Ascending aorta (tissue), 2 donors: ENCODE data around the gene CLN6. TPM values are rescaled to one million over a fixed set of nuclear protein-coding genes. Genes with fewer than 3 reads are reported as not detected.

Source experiments
- DNase-seq, 2 donors: peaks; one replicate each; pipeline ENCODE4 v3.0.0-alpha.2; 2019; ENCODE audit warnings: low spot score in 2 of 2
- H3K27ac ChIP-seq, 2 donors: fragments of 200-600 bp; sonication (generic); one replicate each; pipeline ENCODE4 v1.5.1; 2016 to 2017; ENCODE audit warnings: mild to moderate bottlenecking in 1 of 2
- H3K27me3 ChIP-seq: fragments of 200-600 bp; sonication (generic); one replicate; pipeline ENCODE4 v1.5.1; 2017
- H3K36me3 ChIP-seq, 2 donors: fragments of 200-600 bp; sonication (generic); one replicate each; pipeline ENCODE4 v1.5.1; 2016
- H3K4me1 ChIP-seq, 2 donors: fragments of 200-600 bp; sonication (generic); one replicate each; pipeline ENCODE4 v1.5.1; 2016 to 2017; ENCODE audit warnings: mild to moderate bottlenecking in 1 of 2
- H3K4me3 ChIP-seq, 2 donors: fragments of 200-600 bp; sonication (generic); one replicate each; pipeline ENCODE4 v1.5.1; 2016 to 2017; ENCODE audit warnings: mild to moderate bottlenecking in 1 of 2
- H3K9me3 ChIP-seq, 2 donors: fragments of 200-600 bp; sonication (generic); one replicate each; pipeline ENCODE4 v1.5.1; 2016
- intact Hi-C: fragments of 100-400 bp; cut with DNase I; formaldehyde crosslinking; loops from one replicate; pipeline ENCODE4 v1.15.1; 2023
- total RNA-seq: library from RNA; depleted of rRNA; stranded (reverse); fragments of >200 nt; gene quantifications from one replicate; pipeline ENCODE4 v1.1.0, GENCODE V29; 2016
- TF ChIP-seq, protein P1 (sequence below), 3 experiments: fragments of 200-600 bp in 2 of 3; fragments of 450-650 bp in 1 of 3; sonication (generic) in 2 of 3; IDR thresholded peaks; one replicate each; pipeline ENCODE4 v1.5.1; 2016 to 2019; ENCODE audit warnings: antibody characterized with exemption in 3 of 3, mild to moderate bottlenecking in 1 of 3, moderate library complexity in 1 of 3

The CLN6 gene
- total RNA-seq, result 6.4 TPM

DNA sequence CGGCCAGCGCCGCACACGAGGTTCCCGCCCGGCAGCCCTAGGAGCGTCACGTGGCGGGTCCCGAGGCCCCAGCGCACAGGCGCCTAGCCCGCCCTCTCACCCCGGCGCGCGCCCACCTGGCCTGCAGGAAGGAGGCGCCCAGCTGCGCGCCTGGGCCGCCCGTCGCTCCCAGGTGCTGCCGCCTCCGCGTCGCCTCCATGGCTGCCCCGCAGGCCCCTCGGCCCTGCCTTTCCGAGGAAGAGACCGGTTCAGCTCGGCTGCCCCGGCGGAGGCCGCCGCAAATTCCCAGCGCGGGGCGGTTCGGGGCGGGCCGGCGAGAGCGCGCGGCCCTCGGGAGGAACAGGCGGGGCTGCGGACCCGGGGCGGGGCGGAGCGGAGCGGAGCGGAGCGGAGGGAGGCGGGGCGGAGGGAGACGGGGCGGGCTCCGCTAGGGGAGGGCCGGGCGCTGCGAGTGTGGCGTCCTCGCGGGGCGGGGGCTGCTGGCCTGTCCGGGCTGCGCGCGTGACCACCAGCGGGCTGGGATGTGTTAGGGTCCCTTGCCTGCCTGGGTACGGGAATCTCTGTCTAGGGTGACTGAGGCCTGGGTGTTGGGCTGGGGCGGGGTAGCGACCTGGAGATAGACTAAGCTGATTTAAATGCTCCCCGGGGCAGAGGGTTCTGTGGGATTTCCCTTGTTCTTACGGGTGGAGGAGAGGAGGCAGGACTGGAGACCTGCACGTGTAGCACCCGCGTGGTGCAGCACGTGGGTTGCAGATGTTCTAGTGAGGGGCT, at the start of gene CLN6:
Gene CLN6 (minus strand): TSS at position 343 of the 771 bp plus-strand sequence. CDS start 144 bp downstream, at position 199.
- Histone ChIP-seq H3K4me1 (peaks cover 0 to 13% of the 10 kb centered on the region in 2 donors), H3K36me3 (no peaks in the 10 kb centered on the region), H3K27me3 (no peaks in the 10 kb centered on the region), H3K4me3 (peak within 1 kb of the TSS; percentile 96), H3K9me3 (no peaks in the 10 kb centered on the region), H3K27ac (peak within 1 kb of the TSS; percentile 57 to 67)
- peak; percentile 46 to 85 for DNase-seq
- TF ChIP-seq, protein P1, sequence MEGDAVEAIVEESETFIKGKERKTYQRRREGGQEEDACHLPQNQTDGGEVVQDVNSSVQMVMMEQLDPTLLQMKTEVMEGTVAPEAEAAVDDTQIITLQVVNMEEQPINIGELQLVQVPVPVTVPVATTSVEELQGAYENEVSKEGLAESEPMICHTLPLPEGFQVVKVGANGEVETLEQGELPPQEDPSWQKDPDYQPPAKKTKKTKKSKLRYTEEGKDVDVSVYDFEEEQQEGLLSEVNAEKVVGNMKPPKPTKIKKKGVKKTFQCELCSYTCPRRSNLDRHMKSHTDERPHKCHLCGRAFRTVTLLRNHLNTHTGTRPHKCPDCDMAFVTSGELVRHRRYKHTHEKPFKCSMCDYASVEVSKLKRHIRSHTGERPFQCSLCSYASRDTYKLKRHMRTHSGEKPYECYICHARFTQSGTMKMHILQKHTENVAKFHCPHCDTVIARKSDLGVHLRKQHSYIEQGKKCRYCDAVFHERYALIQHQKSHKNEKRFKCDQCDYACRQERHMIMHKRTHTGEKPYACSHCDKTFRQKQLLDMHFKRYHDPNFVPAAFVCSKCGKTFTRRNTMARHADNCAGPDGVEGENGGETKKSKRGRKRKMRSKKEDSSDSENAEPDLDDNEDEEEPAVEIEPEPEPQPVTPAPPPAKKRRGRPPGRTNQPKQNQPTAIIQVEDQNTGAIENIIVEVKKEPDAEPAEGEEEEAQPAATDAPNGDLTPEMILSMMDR (IDR thresholded peaks at IDR 0.05), result no peak
- intact Hi-C loops, result loop anchor here (2.0 to 5.0 kb wide), 2 partner anchors 51 to 687 kb away; partner anchors contain the start of gene MAP2K5

DNA sequence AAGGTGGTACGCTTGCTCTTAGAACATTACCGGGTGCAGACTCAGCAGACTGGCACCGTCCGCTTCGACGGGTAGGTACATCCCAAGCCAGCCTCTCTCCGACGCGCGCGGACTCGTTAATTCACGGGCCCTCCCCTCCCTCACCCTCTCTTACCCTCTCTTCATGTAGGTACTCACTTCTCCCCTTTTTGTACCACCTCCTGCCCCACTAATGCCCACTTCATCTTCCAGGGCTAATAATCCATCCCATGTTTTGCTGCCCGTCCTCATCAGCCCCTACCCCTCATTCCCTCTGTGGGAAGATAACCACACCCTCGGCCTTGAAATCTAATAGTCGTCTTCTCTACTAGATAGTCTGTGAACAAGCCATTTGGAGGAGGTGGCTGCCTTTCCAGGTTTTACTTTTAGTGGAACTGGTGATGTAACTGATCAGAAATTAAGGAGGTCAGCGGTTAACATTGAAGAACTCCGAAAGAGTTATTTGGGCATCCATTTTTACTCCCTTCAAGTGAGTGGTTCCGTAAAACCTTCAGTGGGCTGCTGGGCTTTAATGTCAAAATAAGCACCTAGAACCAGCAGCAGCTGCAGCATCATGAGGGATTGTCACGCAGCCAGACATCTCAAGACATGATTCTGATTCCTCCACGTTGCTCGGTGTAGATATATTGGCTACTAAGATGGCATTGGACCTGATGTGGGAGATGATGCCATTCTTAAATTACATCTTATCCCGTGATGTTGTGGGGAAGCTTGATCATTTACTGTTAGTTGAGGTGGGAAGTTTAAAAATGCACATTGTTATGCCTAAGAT, 49.3 kb upstream of the CLN6 start:
- no peak for DNase-seq
- intact Hi-C loops, result loop anchor here (1.0 to 5.0 kb wide), 4 partner anchors 7 to 539 kb away; no protein-coding TSS in a partner anchor
- no peaks in the 10 kb centered on the region for H3K36me3 ChIP-seq
- no peaks in the 10 kb centered on the region for H3K27me3 ChIP-seq
- H3K9me3 ChIP-seq, result no peaks in the 10 kb centered on the region
- H3K4me1 ChIP-seq, result peaks cover 3 to 18% of the 10 kb centered on the region in 2 donors
- peak overlapping the region; percentile 99 for H3K27ac ChIP-seq
- TF ChIP-seq, protein P1 (IDR thresholded peaks at IDR 0.05), result no peak
- peak overlapping the region; percentile 74 to 93 for H3K4me3 ChIP-seq

DNA sequence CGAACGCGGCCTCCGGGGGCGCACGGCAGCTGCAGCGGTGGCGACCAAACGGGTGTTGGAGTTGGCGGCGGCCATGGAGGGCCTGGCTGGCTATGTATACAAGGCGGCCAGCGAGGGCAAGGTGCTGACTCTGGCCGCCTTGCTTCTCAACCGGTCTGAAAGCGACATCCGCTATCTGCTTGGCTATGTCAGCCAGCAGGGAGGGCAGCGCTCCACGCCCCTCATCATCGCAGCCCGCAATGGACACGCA, 48.7 kb upstream of the CLN6 start:
- peak in 1 of 2 donors; percentile 79 for DNase-seq
- intact Hi-C loops, result loop anchor here (2.0 to 5.0 kb wide), 3 partner anchors 21 to 539 kb away; no protein-coding TSS in a partner anchor
- no peaks in the 10 kb centered on the region for H3K9me3 ChIP-seq

DNA sequence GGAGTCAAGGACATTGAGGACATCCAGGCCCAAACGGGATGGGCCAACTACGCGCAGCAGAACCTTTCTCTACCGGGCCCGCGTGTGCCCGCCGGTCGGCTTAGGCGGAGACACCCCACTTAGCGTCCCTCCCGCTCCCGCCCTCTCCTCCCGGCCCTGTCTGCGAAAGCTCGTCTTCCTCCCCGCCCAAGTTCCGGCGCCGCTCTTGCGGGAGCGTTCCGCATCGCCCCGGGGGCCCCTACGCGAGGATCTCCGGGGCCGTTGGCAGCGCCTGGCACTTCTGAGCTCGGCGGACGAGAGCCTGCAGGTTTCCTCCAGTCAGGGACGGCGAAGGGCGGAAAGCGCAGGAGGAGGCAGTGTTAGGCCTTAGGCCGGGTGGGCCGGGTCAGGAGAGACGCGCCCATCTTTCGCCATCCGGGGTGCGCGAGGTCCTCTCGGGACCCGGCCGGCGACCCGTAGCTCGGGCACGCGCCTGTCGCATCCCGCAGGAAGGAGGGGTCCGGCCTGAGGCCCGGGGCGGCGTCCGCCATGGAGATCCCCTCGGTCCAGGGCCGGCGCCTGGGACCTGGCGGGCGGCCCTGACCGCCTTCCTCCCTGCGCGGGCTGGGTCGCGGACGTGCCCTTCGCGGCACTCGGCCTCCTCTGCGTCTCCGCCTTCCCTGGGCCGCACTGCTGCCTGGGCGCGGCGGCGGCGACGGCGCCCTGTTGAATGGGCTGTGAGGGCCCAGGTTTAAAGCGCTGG, 48.2 kb upstream of the CLN6 start, which contains the start of gene FEM1B:
Gene FEM1B (plus strand): TSS at position 143 of the 742 bp plus-strand sequence. CDS start 673 bp downstream, outside the sequence.
- intact Hi-C loops, result loop anchor here (2.0 to 5.0 kb wide), 3 partner anchors 21 to 540 kb away; no protein-coding TSS in a partner anchor
- H3K9me3 ChIP-seq, result no peaks in the 10 kb centered on the region
- H3K36me3 ChIP-seq, result no peaks in the 10 kb centered on the region
- peak; percentile 56 to 94 for DNase-seq
- peak within 1 kb of the TSS; percentile 99 for H3K27ac ChIP-seq
- TF ChIP-seq, protein P1 (IDR thresholded peaks at IDR 0.05), result no peak
- H3K4me3 ChIP-seq, result peak within 1 kb of the TSS; percentile 74 to 93
- H3K27me3 ChIP-seq, result no peaks in the 10 kb centered on the region
- peaks cover 3 to 24% of the 10 kb centered on the region in 2 donors for H3K4me1 ChIP-seq

More for the DNA sequence above, 48.7 kb upstream of the CLN6 start:
- Histone ChIP-seq H3K4me3 (peak overlapping the region; percentile 74 to 93), H3K27ac (peak overlapping the region; percentile 99), H3K27me3 (no peaks in the 10 kb centered on the region), H3K36me3 (no peaks in the 10 kb centered on the region), H3K4me1 (peaks cover 3 to 24% of the 10 kb centered on the region in 2 donors)
- TF ChIP-seq, protein P1 (IDR thresholded peaks at IDR 0.05), result peak; percentile 23 to 38 (median 28)

DNA sequence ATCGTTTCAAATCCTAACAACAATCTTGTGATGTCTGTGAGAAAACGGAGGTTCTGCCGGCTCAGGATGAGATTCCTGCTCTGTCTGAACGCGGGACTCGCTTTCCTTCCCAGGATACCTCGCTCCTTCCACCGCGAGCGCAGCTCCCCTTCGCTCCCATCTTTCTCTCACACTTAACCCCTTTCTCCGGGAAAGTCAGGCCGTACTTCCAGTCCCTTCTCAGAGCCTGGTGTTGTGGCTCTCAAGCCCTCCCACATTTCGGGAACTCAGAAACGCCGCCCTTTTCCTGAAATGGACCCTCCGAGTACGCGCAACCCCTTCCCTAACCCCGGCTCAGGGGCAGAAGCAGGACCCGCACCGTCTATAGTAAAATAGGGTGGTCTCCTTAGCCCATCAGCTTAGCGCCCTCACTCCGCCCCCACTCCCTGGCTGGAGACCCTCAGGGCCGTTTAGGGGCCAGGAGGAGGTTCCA, 47.6 kb upstream of the CLN6 start:
- H3K4me1 ChIP-seq, result peaks cover 7 to 26% of the 10 kb centered on the region in 2 donors
- H3K27me3 ChIP-seq, result no peaks in the 10 kb centered on the region
- peak overlapping the region; percentile 99 for H3K27ac ChIP-seq
- TF ChIP-seq, protein P1 (IDR thresholded peaks at IDR 0.05), result no peak
- H3K4me3 ChIP-seq, result peak overlapping the region; percentile 74 to 93
- DNase-seq, result no peak
- no peaks in the 10 kb centered on the region for H3K9me3 ChIP-seq
- H3K36me3 ChIP-seq, result no peaks in the 10 kb centered on the region
- intact Hi-C loops, result loop anchor here (5.0 kb wide), 1 partner anchor 540 kb away; no protein-coding TSS in a partner anchor
